ENCODE results near the gene TRAPPC11. TPM values are rescaled to one million over a fixed set of nuclear protein-coding genes. Genes with fewer than 3 reads are reported as not detected.

Gene TRAPPC11
- total RNA-seq, 2 experiments from 2014 or later: 14.7 to 19.2 TPM

- no peak for TF ChIP-seq CTCF (IDR thresholded peaks at IDR 0.05)
- Mint-ChIP-seq H3K27me3 (no peaks in the 10 kb centered on the region), H3K4me3 (no peak overlapping the region), H3K27ac (no peak overlapping the region), H3K9me3 (no peaks in the 10 kb centered on the region), H3K36me3 (ENCODE audit: low read depth) (peaks cover 84% of the 10 kb centered on the region), H3K4me1 (ENCODE audit: low read depth) (peaks cover 8% of the 10 kb centered on the region)
- Histone ChIP-seq H3K4me3 (ENCODE audit: low read length) (no peak overlapping the region), H3K27ac (ENCODE audit: low read depth in 1 of 2, low read length in 2 of 2) (no peak overlapping the region), H3K27me3 (ENCODE audit: control insufficient read depth in 1 of 2, insufficient read depth in 2 of 2, low read length in 2 of 2) (no peaks in the 10 kb centered on the region), H3K4me1 (ENCODE audit: insufficient read depth, low read length) (no peaks in the 10 kb centered on the region), H3K36me3 (ENCODE audit: insufficient read depth, low read length) (peaks cover 69% of the 10 kb centered on the region), H3K9me3 (ENCODE audit: control insufficient read depth in 1 of 2, insufficient read depth in 1 of 2, low read length in 2 of 2) (no peaks in the 10 kb centered on the region)
- POLR2A ChIA-PET: interaction anchor here (1.3 kb wide), 1 partner anchor 11 kb away, joined by 3 read pairs; the partner anchor contains the start of genes RWDD4 and TRAPPC11
- DNase-seq: no peak
- no peak for ATAC-seq (ENCODE audit: poor library complexity)
- CTCF ChIA-PET: no interaction called here
- intact Hi-C loops (cut with DNase I, micrococcal nuclease): no loop called here
Observed at GRCh38 chr4:183670251-183670650, 11.2 kb downstream of the TRAPPC11 start.

- H3K4me3 ChIP-seq (ENCODE audit: low read length): no peak overlapping the region
- Mint-ChIP-seq H3K27ac (no peak overlapping the region), H3K27me3 (no peaks in the 10 kb centered on the region), H3K4me1 (ENCODE audit: low read depth) (peaks cover 4% of the 10 kb centered on the region), H3K9me3 (no peaks in the 10 kb centered on the region), H3K4me3 (no peak overlapping the region), H3K36me3 (ENCODE audit: low read depth) (peaks cover 83% of the 10 kb centered on the region)
- intact Hi-C loops (cut with DNase I, micrococcal nuclease): no loop called here
- no peaks in the 10 kb centered on the region for H3K9me3 ChIP-seq (ENCODE audit: control insufficient read depth in 1 of 2, insufficient read depth in 1 of 2, low read length in 2 of 2)
- H3K27me3 ChIP-seq (ENCODE audit: control insufficient read depth in 1 of 2, insufficient read depth in 2 of 2, low read length in 2 of 2): no peaks in the 10 kb centered on the region
- ChIA-PET POLR2A (interaction anchor here (0.8 kb wide), 1 partner anchor 9 kb away, joined by 3 read pairs; no protein-coding TSS in a partner anchor), CTCF (no interaction called here)
- no peaks in the 10 kb centered on the region for H3K4me1 ChIP-seq (ENCODE audit: insufficient read depth, low read length)
- no peak for TF ChIP-seq CTCF (IDR thresholded peaks at IDR 0.05)
- DNase-seq: no peak
- no peak for ATAC-seq (ENCODE audit: poor library complexity)
- no peak overlapping the region for H3K27ac ChIP-seq (ENCODE audit: low read depth in 1 of 2, low read length in 2 of 2)
- peaks cover 66% of the 10 kb centered on the region for H3K36me3 ChIP-seq (ENCODE audit: insufficient read depth, low read length)
Observed at GRCh38 chr4:183670960-183671555, 12.0 kb downstream of the TRAPPC11 start.

GRCh38 chr4:183674153-183674552, 15.1 kb downstream of the TRAPPC11 start:
- POLR2A ChIA-PET: no interaction called here
- Mint-ChIP-seq H3K27me3 (no peaks in the 10 kb centered on the region), H3K36me3 (ENCODE audit: low read depth) (peaks cover 84% of the 10 kb centered on the region), H3K4me3 (no peak overlapping the region), H3K9me3 (no peaks in the 10 kb centered on the region), H3K4me1 (ENCODE audit: low read depth) (no peaks in the 10 kb centered on the region), H3K27ac (no peak overlapping the region)
- Histone ChIP-seq H3K4me3 (ENCODE audit: low read length) (no peak overlapping the region), H3K4me1 (ENCODE audit: insufficient read depth, low read length) (no peaks in the 10 kb centered on the region), H3K36me3 (ENCODE audit: insufficient read depth, low read length) (peaks cover 51% of the 10 kb centered on the region), H3K27ac (ENCODE audit: low read depth in 1 of 2, low read length in 2 of 2) (no peak overlapping the region), H3K27me3 (ENCODE audit: control insufficient read depth in 1 of 2, insufficient read depth in 2 of 2, low read length in 2 of 2) (no peaks in the 10 kb centered on the region), H3K9me3 (ENCODE audit: control insufficient read depth in 1 of 2, insufficient read depth in 1 of 2, low read length in 2 of 2) (no peaks in the 10 kb centered on the region)
- no peak for ATAC-seq (ENCODE audit: poor library complexity)
- DNase-seq: peak in 1 of 14 experiments; percentile 20
- intact Hi-C loops (cut with DNase I, micrococcal nuclease): no loop called here
- CTCF ChIA-PET: no interaction called here
- no peak for TF ChIP-seq CTCF (IDR thresholded peaks at IDR 0.05)

All from CD4-positive, alpha-beta T cell (primary cell).